ENCODE results near the gene LILRA5.
"Not testable (repeated sequence)": the region's sequence is repeated elsewhere in the genome, so short reads cannot be mapped to it uniquely, and the experiment has no call there.

The LILRA5 gene

DNA sequence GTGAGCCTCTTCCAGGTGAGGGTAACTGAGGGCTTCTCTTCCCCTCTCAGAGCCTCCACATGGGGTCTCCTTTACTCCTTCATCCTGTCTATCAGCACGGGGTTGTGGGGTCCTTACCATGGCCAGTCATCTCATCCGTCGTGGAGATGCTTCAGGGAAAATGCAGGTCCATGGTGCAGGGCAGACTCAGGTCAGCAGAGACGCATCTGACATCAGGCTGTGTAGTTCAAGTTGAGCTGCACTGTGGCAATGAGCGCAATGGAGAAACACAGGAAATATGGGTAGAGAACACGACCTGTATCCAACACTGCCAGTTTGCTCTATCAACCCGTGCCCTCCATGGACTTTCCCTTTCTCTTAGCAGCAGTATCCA lies 13.9 kb downstream of the LILRA5 start:
- no peak overlapping the region for H3K27ac Mint-ChIP-seq
- no peaks in the 10 kb centered on the region for H3K36me3 Mint-ChIP-seq (ENCODE audit: low read depth)
- no peak overlapping the region for H3K4me3 Mint-ChIP-seq
- no peaks in the 10 kb centered on the region for H3K9me3 Mint-ChIP-seq
- H3K4me1 Mint-ChIP-seq (ENCODE audit: low read depth): peaks cover 6% of the 10 kb centered on the region
- peaks cover 3% of the 10 kb centered on the region for H3K27me3 Mint-ChIP-seq (ENCODE audit: low read depth)

GRCh38 chr19:54298357-54299125 lies 14.4 kb downstream of the LILRA5 start:
- Mint-ChIP-seq H3K36me3 (ENCODE audit: low read depth) (no peaks in the 10 kb centered on the region), H3K4me1 (ENCODE audit: low read depth) (peaks cover under 1% of the 10 kb centered on the region), H3K4me3 (no peak overlapping the region), H3K27me3 (ENCODE audit: low read depth) (peaks cover 3% of the 10 kb centered on the region), H3K27ac (no peak overlapping the region), H3K9me3 (no peaks in the 10 kb centered on the region)

GRCh38 chr19:54297759-54298305 lies 15.1 kb downstream of the LILRA5 start:
- H3K4me3 Mint-ChIP-seq: no peak overlapping the region
- no peaks in the 10 kb centered on the region for H3K4me1 Mint-ChIP-seq (ENCODE audit: low read depth)
- H3K9me3 Mint-ChIP-seq: no peaks in the 10 kb centered on the region
- no peaks in the 10 kb centered on the region for H3K36me3 Mint-ChIP-seq (ENCODE audit: low read depth)
- H3K27ac Mint-ChIP-seq: no peak overlapping the region
- peaks cover 8% of the 10 kb centered on the region for H3K27me3 Mint-ChIP-seq (ENCODE audit: low read depth)

- Mint-ChIP-seq H3K9me3 (no peaks in the 10 kb centered on the region), H3K27ac (no peak overlapping the region), H3K36me3 (ENCODE audit: low read depth) (no peaks in the 10 kb centered on the region), H3K4me3 (no peak overlapping the region), H3K4me1 (ENCODE audit: low read depth) (no peaks in the 10 kb centered on the region), H3K27me3 (ENCODE audit: low read depth) (peaks cover 4% of the 10 kb centered on the region)
Observed at GRCh38 chr19:54294539-54294938, 18.4 kb downstream of the LILRA5 start.

GRCh38 chr19:54289160-54289559 lies 23.8 kb downstream of the LILRA5 start:
- H3K27ac Mint-ChIP-seq; H3K9me3 Mint-ChIP-seq; H3K4me1 Mint-ChIP-seq (ENCODE audit: low read depth); H3K4me3 Mint-ChIP-seq; H3K36me3 Mint-ChIP-seq (ENCODE audit: low read depth): not testable (repeated sequence)
- peaks cover 15% of the 10 kb centered on the region for H3K27me3 Mint-ChIP-seq (ENCODE audit: low read depth)

DNA sequence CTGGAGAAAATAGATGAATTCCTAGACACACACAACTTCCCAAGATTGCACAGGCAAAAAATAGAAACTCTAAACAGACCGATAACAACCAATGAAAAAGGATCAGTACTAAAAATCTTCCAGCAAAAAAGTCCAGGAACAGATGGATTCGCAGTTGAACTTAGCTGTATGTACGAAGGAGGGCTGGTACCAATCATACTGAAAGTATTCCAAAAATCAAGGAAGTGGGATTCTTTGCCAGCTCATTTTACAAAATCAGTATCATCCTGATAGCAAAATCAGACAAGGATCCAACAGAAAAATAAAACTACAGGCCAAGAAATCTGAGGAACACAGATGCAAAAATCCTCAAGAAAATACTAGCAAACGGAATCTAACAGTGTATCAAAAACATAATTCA lies 25.5 kb downstream of the LILRA5 start:
- Mint-ChIP-seq H3K27ac (no peak overlapping the region), H3K4me1 (ENCODE audit: low read depth) (peaks cover 4% of the 10 kb centered on the region), H3K4me3 (no peak overlapping the region), H3K36me3 (ENCODE audit: low read depth) (no peaks in the 10 kb centered on the region), H3K27me3 (ENCODE audit: low read depth) (peaks cover 19% of the 10 kb centered on the region), H3K9me3 (no peaks in the 10 kb centered on the region)

DNA sequence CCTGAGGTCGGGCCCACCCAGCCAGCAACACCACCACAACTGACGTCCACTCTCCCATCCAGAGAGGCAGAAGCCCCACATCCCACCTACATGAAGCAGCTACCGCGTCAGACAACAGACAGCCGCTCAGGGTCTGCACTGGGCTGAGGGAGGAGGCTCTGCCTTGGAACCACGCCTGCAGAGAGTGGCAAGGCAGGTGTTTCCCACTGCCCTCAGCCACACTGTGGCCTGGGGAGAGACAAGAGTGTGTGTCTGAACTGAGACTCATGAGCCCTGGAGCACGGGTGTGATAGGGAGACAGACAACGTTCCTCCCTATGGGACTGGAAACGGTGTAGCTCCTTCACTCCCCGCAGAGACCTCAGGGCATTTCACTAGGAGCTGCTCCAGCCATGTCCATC lies 26.7 kb downstream of the LILRA5 start:
- not testable (repeated sequence) for H3K27ac Mint-ChIP-seq; H3K9me3 Mint-ChIP-seq; H3K4me1 Mint-ChIP-seq (ENCODE audit: low read depth); H3K4me3 Mint-ChIP-seq; H3K36me3 Mint-ChIP-seq (ENCODE audit: low read depth)
- peaks cover 29% of the 10 kb centered on the region for H3K27me3 Mint-ChIP-seq (ENCODE audit: low read depth)

DNA sequence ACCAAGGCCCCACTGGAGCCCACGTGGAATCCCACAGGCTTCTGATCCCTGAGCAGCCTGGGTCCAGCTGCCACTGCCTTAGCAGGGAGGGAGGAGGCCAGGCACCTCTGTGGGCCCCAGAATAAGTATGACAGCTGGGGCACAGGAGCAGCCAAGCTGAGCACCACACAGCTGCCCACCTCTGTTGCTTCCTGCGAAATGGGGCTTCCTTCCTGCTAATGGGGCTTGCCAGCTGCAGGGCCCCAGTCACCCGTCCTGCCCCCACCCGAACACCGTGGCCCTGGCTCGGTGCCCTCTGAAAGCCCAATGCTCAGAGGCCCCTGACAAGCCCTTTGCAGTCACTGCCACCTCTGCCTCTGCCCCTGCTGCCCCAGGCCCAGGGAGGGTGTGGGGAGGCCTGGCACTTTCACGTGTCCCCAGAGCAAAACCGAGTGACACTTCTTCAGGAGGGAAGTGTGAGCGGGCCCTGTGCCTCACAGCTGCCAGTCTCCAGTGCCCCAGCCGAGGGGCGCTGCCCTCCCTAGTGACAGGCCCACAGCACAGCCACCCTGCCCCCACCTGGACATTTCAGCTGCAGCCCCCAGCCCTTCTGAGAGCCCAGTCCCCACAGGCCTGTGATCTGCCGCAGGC lies 27.4 kb downstream of the LILRA5 start:
- not testable (repeated sequence) for H3K4me3 Mint-ChIP-seq

GRCh38 chr19:54282686-54283470 lies 30.1 kb downstream of the LILRA5 start:
- Mint-ChIP-seq H3K27me3 (ENCODE audit: low read depth) (peaks cover 36% of the 10 kb centered on the region), H3K9me3 (no peaks in the 10 kb centered on the region), H3K4me1 (ENCODE audit: low read depth) (peaks cover 4% of the 10 kb centered on the region)

More for the DNA sequence above, 27.4 kb downstream of the LILRA5 start:
- not testable (repeated sequence) for H3K27ac Mint-ChIP-seq; H3K36me3 Mint-ChIP-seq (ENCODE audit: low read depth); H3K4me1 Mint-ChIP-seq (ENCODE audit: low read depth); H3K9me3 Mint-ChIP-seq
- peaks cover 36% of the 10 kb centered on the region for H3K27me3 Mint-ChIP-seq (ENCODE audit: low read depth)

GRCh38 chr19:54281729-54282075 lies 31.3 kb downstream of the LILRA5 start:
- not testable (repeated sequence) for H3K27ac Mint-ChIP-seq; H3K9me3 Mint-ChIP-seq; H3K4me1 Mint-ChIP-seq (ENCODE audit: low read depth); H3K4me3 Mint-ChIP-seq; H3K36me3 Mint-ChIP-seq (ENCODE audit: low read depth)
- H3K27me3 Mint-ChIP-seq (ENCODE audit: low read depth): peaks cover 31% of the 10 kb centered on the region

More at GRCh38 chr19:54282686-54283470, 30.1 kb downstream of the LILRA5 start:
- no peak overlapping the region for H3K27ac Mint-ChIP-seq
- no peaks in the 10 kb centered on the region for H3K36me3 Mint-ChIP-seq (ENCODE audit: low read depth)
- H3K4me3 Mint-ChIP-seq: no peak overlapping the region

- peaks cover 30% of the 10 kb centered on the region for H3K27me3 Mint-ChIP-seq (ENCODE audit: low read depth)
- no peaks in the 10 kb centered on the region for H3K36me3 Mint-ChIP-seq (ENCODE audit: low read depth)
- peaks cover 4% of the 10 kb centered on the region for H3K4me1 Mint-ChIP-seq (ENCODE audit: low read depth)
- H3K9me3 Mint-ChIP-seq: no peaks in the 10 kb centered on the region
- no peak within 1 kb of the TSS for H3K27ac Mint-ChIP-seq
- H3K4me3 Mint-ChIP-seq: no peak within 1 kb of the TSS
Observed at GRCh38 chr19:54281007-54281728, 31.8 kb downstream of the LILRA5 start, which contains the start of gene LILRB2. Gene LILRB2 (minus strand): TSS chr19:54281110. CDS start chr19:54280496, 614 bp downstream.

GRCh38 chr19:54280441-54280840 lies 32.5 kb downstream of the LILRA5 start:
- not testable (repeated sequence) for H3K36me3 Mint-ChIP-seq (ENCODE audit: low read depth); H3K4me3 Mint-ChIP-seq; H3K9me3 Mint-ChIP-seq; H3K4me1 Mint-ChIP-seq (ENCODE audit: low read depth); H3K27ac Mint-ChIP-seq
- H3K27me3 Mint-ChIP-seq (ENCODE audit: low read depth): peaks cover 30% of the 10 kb centered on the region

- not testable (repeated sequence) for H3K27ac Mint-ChIP-seq; H3K36me3 Mint-ChIP-seq (ENCODE audit: low read depth); H3K4me3 Mint-ChIP-seq; H3K9me3 Mint-ChIP-seq; H3K4me1 Mint-ChIP-seq (ENCODE audit: low read depth)
- H3K27me3 Mint-ChIP-seq (ENCODE audit: low read depth): peaks cover 30% of the 10 kb centered on the region
Observed at GRCh38 chr19:54280025-54280424, 32.9 kb downstream of the LILRA5 start.

DNA sequence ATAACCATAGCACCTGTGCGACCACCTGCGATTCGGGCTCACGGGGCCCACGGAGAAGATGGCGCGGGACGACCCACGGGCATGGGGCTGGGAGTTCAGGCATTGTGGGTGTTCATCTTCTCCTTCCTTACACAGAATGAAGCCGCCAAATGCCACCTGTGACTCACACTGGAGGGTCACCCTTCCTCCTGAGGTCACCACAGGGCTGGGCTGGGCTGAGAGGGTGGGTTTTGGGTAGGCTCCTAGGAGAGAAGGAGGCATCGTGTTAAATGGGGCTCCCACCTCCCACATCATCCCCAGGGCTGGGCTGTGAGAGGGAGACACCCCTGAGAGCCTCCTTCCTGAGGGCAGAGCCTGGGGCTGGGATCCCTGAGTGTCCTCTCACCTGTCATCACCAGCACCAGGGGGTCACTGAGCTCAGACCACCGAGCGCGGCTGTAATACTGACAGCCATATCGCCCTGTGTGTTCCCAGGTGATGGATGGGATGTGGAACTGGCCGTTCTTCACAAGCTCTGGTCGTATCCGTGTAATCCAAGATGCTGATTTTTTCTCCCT lies 33.5 kb downstream of the LILRA5 start:
- H3K9me3 Mint-ChIP-seq: no peaks in the 10 kb centered on the region
- no peak overlapping the region for H3K4me3 Mint-ChIP-seq
- H3K27ac Mint-ChIP-seq: no peak overlapping the region
- H3K27me3 Mint-ChIP-seq (ENCODE audit: low read depth): peaks cover 26% of the 10 kb centered on the region
- peaks cover 4% of the 10 kb centered on the region for H3K4me1 Mint-ChIP-seq (ENCODE audit: low read depth)
- H3K36me3 Mint-ChIP-seq (ENCODE audit: low read depth): no peaks in the 10 kb centered on the region

Data from T-helper 1 cell treated with Interleukin-12 subunit alpha and Interleukin-12 subunit beta and Interleukin-4 antibody, amounts not matched to agents 30 μg/mL and 1 μg/mL, for 36 hours (primary cell).